HG03103 (cell line): Measurements from ENCODE around the gene MBD5.

Experiments
- ATAC-seq: cut with Tn5 transposase; IDR thresholded peaks from one replicate; pipeline ENCODE4 v1.9.1; 2021; ENCODE audit warnings: low read depth; ENCODE audit not compliant: unreplicated experiment

The MBD5 gene

DNA sequence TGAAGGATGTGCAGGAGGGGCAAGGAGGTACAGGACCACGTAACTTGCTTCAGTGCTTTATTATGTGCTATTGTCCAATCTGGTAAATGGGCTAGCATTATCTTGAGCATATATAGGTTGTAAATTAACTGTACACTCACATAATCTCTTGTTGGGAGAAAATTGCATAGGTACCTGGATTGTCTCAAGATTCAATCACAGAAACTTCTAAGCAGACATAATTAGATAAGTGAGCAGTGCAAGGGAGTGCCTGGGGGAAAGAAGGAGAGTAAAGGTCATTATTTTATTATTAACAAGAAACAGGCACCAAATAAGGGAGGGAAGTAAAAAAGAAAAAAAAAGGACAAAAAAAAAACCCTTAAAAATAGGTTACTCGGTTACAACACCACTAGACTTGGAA, 186.2 kb downstream of the MBD5 start:
- no peak for ATAC-seq

DNA sequence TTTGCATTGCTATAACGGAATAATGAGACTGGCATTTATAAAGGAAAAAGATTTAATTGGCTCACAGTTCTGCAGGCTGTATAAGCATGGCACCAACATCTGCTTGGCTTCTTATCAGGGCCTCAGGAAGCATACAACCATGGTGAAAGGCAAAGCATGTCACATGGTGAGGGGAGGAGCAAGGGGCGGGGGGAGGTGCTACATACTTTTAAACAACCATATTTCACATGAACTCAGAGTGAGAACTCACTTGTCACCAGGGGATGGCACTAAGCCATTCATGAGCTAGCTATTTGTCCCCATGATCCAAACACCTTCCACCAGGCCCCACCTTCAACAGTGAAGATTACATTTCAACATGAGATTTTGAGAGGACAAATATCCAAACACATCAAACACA, 188.7 kb downstream of the MBD5 start:
- no peak for ATAC-seq

DNA sequence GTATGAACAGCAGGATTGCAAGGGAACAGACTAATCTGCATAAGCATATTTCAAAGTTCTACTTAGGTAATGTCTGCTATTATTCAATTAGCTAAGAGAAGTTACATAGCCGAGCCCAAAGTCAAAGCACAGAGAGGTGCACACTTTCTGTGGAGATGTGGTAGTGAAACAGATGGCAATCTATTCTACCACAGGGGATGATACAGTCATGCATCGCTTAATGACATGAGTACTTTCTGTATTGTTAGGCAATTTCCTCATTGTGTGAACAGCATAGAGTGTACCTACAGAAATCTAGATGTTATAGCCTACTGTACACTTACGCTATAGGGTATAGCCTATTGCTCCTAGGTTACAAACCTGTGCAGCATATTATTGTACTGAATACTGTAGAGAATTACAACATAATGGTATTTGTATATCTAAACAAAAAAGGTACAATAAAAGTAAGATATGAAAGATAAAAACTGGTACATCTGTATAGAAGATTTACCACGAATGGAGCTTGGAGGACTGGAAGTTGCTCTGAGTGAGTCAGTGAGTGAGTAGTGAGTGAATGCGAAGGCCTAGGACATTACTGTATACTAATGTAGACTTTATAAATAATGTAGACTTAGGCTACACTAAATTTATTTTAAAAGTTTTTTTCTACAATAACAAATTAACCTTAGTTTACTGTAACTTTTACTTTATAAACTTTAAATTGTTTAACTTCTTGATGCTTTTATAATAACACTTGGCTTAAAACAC, 197.6 kb downstream of the MBD5 start:
- ATAC-seq, result no peak

DNA sequence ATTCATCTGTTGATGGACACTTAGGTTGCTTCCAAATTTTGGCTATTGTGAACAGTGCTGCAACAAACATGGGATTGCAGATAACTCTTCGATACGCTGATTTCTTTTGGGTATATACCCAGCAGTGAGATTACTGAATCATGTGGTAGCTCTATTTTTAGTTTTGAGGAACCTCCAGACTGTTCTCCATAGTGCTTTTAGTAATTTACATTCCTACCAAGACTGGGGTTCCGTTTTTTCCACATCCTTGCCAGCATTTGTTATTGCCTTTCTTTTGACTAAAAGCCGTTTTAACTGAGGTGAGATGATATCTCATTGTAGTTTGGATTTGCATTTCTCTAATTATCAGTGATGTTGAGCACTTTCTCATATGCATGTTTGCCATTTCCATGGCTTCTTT, 200.3 kb downstream of the MBD5 start:
- ATAC-seq, result no peak

DNA sequence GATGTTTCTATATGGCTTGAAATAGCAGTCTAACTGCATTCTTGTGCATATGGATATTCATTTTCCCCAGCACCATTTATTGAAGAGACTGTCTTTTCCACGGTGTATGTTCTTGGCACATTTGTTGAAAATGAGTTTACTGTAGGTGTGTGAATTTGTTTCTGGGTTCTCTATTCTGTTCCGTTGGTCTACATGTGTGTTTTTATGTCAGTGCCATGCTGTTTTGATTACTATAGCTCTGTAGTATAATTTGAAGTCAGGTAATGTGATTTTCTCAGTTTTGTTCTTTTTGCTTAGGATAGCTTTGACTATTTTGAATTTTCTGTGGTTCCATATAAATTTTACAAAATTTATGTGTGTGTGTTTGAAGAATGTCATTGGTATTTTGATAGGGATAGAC, 201.0 kb downstream of the MBD5 start:
- no peak for ATAC-seq

DNA sequence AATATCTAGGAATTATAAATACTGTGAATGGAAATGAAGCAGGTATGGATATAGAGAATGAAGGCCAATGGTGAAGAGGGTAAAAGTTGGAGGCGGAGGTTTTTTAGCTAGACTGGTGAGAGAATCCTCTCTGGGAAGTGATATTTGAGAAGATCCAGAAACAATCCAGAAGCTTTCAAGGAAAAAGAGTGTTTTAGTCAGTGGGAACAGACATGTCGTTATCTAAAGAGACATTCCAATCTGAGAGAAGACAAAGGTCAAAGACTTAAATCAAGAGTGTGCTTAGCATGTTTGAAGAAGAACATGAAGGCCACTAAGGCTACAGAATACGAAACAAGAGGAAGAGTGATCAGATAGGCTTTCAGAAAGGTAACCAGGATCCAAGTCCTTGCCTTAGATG, 211.0 kb downstream of the MBD5 start:
- no peak for ATAC-seq

DNA sequence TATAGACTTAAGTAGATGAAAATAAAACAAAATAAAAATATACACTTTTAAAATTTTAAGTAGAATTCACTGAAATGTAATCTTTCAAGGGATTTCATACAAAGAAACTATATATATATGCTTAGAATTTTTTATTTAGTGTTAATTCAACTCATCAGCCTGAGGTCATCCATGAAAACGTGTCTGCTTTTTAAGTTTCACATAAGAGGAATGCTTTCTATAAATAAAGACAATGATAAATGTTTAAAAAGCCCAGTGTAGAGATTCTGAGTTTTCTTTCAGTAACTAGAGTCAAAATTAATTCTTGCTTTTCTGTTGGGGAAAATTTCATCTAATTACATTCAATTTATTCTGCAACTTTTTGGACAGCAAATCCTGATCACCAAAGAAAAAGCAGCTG, 213.3 kb downstream of the MBD5 start:
- no peak for ATAC-seq

DNA sequence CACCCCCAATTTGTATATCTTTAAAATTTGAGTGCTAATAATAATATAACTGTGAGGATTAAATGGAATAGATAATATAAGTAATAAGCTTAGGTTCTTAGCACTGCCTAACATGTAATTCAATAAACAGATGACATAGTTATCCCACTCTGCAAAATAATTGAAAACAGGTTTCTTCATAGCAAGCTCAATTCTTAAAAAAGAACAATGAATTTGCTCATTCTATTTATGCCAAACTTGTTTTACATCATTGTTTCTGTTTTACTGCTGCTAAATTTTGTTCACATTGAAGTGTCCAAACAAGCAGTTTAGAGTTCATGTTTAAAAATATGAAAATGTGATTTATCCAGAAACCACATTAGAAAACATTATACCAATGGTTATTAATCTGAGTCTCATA, 217.0 kb downstream of the MBD5 start:
- no peak for ATAC-seq

DNA sequence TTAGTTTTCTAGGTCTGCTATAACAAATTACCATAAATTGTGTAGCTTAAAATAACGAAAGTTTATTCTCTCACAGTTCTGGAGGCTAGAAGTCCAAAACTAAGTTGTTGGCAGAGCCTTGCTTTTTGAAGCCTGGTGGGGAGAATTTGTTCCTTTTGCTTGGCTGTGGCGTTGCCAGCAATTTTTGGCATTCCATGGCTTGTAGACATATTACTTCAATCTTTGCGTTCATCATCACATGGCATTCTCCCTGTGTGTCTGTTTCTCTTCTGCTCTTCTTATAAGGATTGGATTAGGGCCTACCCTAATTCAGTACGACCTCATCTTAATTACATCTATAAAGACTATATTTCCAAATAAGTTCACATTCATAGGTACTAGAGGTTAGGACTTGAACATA, 217.7 kb downstream of the MBD5 start:
- no peak for ATAC-seq

DNA sequence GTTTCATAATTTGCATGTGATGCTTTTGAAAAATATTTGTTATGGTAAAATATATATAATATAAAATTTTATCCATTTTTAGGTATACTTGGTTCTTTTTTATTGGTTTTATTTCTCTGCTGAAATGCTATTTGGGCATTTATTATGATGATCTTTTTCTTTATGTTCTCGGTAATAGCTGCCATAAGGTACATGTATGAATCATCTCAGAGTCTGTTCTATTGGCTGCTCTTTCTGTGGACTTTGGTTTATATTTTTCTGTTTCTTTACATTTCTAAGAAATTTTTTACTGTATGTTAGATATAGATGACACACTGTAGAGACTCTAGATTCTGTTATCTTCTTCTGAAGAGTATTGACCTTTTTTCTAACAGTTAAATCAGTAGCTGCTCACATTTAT, 219.9 kb downstream of the MBD5 start:
- no peak for ATAC-seq

DNA sequence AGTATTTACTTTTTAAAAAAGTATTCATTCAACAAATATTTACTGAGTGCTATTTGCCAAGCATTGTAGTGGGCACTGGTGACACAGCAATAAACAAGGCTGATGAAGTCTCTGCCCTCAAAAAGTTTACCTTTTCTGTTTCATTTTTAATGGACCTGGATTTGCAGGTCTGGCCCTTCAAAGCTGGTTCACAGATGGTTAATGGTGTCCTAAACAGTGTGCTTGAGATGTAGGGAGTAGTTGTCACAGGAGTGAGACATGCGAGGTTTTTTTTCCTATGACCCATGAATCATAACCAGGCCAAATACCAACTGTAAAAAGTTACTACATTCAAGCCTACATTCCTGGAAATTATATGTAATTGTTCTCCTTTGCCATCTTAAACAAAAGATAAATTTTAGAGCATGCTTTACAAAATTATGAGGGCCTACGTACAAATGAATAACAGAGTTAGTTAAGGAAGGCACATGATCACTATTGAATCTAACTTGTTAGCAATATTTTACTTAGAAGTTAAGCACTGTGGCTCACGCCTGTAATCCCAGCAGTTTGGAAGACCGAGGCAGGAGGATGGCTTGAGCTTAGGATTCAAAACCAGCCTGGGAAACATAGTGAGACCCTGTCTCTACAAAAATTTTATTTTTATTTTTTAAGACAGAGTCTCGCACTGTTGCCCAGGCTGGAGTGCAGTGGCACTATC, 223.9 kb downstream of the MBD5 start:
- ATAC-seq, result no peak

DNA sequence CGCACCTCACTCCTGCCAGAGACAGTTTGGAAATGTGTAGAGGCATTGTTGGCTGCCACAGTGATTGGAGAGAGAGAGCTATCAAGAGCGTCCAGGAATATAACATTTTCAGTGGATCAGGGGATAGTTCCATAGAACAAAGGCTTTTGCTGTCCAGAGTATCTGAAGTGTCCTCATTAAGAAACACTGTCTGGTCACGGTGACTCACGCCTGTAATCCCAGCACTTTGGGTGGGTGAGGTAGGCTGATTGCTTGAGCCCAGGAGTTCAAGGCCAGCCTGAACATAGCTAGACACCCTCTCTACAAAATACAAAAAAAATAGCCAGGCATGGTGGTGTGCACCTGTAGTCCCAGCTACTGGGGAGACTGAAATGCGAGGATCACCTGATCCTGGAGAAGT, 231.1 kb downstream of the MBD5 start:
- no peak for ATAC-seq

DNA sequence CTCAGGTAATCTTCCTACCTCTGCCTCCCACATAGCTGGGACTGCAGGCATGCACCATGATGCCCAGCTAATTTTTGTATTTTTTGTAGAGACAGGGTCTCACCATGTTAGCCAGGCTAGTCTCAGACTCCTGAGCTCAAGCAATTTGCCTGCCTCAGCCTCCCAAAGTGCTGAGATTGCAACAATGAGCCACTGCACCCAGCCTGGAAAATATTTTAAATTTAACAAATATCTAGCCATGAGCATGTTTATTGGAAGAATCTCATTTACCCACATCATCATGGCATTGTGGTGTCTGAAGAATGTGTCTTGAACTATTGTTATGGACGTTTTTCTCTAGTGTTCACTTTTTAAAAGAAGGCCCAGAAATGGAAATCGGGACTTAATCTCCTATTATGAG, 231.8 kb downstream of the MBD5 start:
- ATAC-seq, result no peak

DNA sequence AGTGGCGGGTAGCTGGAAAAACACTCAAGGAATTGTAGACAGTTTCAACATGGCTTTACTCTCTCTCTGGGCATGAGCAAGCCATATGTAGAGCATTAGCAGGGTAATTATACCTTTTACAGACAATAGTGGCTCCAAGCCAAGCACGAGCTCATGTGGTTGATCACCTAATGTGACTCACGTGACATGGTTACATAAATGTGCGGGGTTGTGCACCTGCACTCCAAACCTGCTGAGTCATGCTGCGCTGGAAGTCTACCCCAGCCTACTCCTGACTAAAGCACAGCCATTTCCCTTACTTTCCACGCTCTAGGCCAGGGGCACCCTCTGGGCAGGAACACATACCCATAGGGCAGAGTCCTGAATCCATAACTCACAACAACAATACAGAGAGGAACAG, 232.8 kb downstream of the MBD5 start:
- no peak for ATAC-seq

DNA sequence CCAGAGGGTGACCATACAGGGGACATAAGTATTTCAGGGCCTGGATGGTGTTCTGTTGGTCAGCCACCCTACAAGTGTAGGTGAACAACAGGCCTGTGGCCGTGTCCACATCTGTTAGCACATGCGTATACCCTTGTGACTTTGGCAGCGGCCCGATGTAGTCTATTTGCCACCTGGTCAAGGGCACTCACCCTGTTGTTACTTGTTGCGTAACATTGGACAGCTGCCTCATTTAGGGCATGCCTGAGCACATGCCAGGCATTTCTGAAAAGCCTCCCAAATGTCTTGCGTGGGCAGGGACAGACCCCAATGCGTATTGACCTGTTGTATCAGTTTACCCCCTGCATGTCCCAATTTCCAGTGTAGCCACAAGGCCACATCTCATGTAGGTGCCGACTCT, 235.0 kb downstream of the MBD5 start:
- ATAC-seq, result no peak

DNA sequence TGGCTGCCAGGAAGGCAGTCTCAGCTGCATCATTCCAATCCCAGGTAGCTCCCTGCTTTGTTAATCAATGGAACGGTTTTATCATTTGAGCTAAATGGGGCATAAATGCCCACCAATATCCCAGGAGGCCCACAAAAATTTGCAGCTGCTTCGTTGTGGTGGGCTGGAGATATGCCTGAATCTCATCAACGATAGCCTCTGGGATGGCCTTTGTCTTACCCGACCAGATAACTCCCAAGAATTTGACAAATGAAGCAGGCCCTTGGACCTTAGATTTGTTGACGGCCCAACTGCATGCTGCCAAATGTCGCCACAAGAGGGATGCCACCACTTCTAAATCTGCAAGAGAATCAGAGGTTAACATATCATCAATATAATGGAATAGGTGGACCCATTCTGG, 236.4 kb downstream of the MBD5 start:
- no peak for ATAC-seq

DNA sequence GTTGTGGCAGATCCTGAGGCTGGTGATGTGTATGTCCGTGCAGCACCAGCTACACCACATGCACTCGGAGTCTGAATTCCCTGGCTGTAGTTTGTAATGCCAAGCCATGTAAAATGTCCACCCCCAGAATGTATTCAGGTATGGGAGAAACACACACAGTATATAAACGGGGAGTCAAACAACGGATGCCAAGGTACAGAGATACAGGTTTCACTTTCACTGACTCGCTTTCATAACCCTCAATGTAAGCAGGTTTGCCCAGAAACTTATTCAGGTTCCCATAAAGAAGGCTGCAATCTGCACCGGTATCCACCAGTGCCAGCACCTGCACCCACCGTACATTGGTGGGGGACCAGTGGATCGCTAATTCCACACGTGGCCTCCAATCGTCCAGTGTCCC, 237.2 kb downstream of the MBD5 start:
- no peak for ATAC-seq

DNA sequence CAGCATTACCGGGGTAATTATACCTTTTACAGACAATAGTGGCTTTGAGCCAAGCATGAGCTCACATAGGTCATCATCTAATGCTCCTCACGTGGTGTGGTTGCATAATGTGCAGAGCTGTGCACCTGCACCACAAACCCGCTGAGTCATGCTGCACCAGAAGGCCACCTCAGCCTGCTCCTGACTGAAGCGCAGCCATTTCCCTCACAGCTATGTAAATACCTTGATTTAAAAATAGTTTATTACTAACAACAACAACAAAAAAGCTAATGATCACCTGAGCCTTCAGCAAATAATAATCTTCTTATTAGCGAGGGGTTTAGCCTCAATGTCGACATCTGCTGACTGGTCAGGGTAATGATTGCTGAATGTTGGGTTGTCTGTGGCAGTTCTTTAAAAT, 238.8 kb downstream of the MBD5 start:
- ATAC-seq, result no peak

DNA sequence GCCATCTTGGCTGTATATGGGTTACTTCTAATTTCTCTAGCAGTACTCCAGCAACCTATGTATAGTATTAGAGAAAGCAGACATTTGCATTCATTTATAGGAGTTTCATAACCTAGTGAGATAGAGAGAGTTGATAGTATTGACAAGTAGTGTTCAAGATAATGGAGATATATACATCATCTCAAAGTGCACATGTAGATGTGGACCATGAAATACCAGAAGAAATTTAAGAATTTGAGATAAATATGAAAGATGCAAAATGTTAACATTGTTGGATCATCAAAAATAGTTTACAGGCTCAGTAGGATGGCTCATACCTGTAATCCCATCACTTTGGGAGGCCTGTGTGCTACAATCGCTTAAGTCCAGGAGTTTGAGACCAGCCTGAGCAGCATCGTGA, 243.0 kb downstream of the MBD5 start:
- ATAC-seq, result no peak

DNA sequence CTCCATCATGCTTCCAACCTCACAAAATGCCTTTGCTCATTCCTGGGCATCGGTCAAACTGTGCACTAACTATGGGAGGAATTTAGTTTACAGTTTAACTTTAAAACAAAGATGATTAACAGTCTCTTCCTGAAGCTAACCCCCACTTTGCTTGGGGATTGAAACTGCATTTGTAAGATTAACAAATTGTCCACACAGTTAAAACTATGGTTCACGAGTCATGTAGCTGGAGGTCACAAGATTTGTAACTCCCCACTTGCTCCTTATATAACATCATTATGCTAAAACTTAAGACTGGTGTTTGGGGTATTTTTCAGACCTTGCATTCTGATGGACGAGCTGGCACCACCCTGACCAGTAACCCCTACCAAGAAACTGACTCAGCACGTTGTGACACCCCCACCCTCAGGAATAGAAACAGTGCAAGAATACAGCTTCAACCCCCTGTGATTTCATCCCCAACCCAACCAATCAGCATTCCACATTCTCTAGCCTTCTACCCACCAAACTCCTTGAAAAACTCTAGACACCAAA, 252.3 kb downstream of the MBD5 start:
- ATAC-seq, result no peak

DNA sequence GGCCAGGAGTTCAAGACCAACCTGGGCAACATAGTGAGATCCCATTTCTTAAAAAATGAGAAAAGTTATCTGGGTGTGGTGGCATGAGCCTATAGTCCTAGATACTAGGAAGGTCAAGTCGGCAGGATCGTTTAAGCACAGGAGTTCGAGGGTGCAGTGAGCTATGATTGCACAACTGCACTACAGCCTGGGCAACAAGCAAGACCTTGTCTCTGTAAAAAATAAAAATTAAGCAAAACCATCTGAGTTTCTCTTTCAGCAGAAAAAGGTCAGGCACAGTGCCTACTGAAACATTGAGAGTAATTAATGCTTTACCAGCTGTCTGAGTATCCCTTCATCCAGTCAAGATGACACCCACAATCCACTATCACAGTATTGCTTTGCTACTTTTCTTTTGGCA, 258.3 kb downstream of the MBD5 start:
- no peak for ATAC-seq

DNA sequence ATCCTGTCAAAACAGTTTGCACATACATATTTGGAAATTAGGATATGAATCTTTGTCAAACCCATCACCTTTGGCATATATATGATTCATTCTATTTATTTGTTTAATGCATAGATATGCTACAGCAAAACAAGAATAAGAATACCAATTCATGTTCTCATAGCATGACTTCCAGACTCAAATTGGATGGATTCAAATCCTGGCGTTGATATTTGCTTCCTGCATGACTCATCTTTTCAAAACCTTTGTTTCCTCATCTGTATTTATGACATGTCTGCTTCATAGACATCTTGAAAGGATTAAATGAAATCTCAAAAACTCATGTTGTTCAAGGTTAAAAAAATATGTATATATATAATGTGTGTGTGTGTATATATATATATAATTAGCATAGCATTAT, 261.3 kb downstream of the MBD5 start:
- no peak for ATAC-seq
